Motor neuron (in vitro differentiated cells): ENCODE measurements around the gene TMPRSS9. TPM values are rescaled to one million over a fixed set of nuclear protein-coding genes. Genes with fewer than 3 reads are reported as not detected.

Experiments
- ATAC-seq, 8 experiments: fragments of 200-7000 bp; cut with Tn5 transposase; replicated peaks in 6 of 8; 2 replicates each; pipeline ENCODE4 v1.8.0; 2021; ENCODE audit warnings: mild to moderate bottlenecking in 8 of 8, moderate library complexity in 8 of 8
- H3K27ac ChIP-seq, 2 donors: fragments of 250-450 bp; sonication (Bioruptor Pico); 2 replicates each; pipeline ENCODE4 v1.9.0; 2021; ENCODE audit warnings: antibody characterized with exemption in 2 of 2, mild to moderate bottlenecking in 2 of 2, moderate library complexity in 1 of 2
- H3K4me1 ChIP-seq, 2 donors: fragments of 250-450 bp; sonication (Bioruptor Pico); replicated peaks in 1 of 2; 2 replicates each; pipeline ENCODE4 v1.6.1; 2021; ENCODE audit warnings: antibody characterized with exemption in 2 of 2, mild to moderate bottlenecking in 2 of 2, moderate library complexity in 1 of 2
- H3K4me3 ChIP-seq, 5 donors: fragments of 250-450 bp; sonication (Bioruptor Pico); 2 replicates each; pipeline ENCODE4 v1.9.0; 2021; ENCODE audit warnings: antibody characterized with exemption in 5 of 5, mild to moderate bottlenecking in 5 of 5, moderate library complexity in 4 of 5
- WGBS, 10 experiments: fragments of 450-650 bp; shearing (Covaris generic); methylation state at CpG; one replicate each; pipeline ENCODE4 v1.0.0; 2022; 5-methylcytosine and 5-hydroxymethylcytosine counted together
- in situ Hi-C, 9 experiments: fragments of 400-800 bp; cut with MboI; loops; one replicate each; pipeline ENCODE4 v1.15.0; 2021; ENCODE audit warnings: low sequenced_read_pairs in 9 of 9, low pct_unique_long_range_greater_than_20kb in 2 of 9; ENCODE audit not compliant: unreplicated experiment in 9 of 9
- total RNA-seq, 8 experiments: library from RNA; unstranded; fragments of 300-600 nt; gene quantifications; 2 replicates each; pipeline versions ENCODE4 v1.2.3 to v1.2.4, GENCODE V29; 2022

TMPRSS9 gene
- total RNA-seq, result 1 to 10 TPM in 3 of 8 experiments, under 1 TPM in 4, not detected in 1; 0.33 to 4.1 (median 0.56) TPM

DNA sequence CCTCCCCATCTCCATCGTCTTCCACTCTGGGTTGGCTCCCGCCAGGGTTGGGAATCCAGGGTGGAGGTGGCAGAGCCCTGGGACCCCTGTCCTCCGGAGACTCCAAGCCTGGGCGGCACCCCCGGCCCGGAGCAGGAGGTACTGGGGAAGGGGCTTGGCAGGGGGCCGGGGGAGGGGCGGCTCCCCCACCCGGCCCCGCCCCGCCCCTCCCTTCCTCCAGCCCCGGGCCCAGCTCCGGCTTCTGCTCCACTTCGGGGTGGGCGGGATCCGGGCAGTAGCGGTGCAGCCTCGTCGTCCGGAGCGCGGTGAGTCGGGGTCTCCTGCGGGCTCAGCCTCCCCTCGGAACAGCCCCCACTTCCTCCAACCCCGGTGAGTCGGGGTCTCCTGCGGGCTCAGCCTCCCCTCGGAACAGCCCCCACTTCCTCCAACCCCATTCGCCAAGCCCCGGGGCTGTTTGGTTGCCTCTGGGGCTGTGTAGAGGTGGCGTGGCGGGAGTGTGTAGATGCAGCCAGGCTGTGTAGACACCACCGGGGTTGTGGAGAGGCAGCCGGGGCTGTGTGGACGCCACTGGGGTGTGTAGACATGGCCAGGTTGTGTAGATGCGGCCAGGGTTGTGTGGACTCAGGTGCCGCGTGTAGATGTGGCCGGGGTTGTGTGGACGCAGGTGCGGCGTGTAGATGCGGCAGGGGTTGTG lies at the start of gene TMPRSS9:
Gene TMPRSS9 (plus strand): TSS at position 274 of the 694 bp plus-strand sequence. CDS start 29,521 bp downstream, outside the sequence.
- no peak within 1 kb of the TSS for H3K4me3 ChIP-seq
- peaks cover 4 to 9% of the 10 kb centered on the region in 2 donors for H3K4me1 ChIP-seq
- no peak within 1 kb of the TSS for H3K27ac ChIP-seq
- in situ Hi-C loops, result no loop called here
- peak in 5 of 8 experiments; percentile 28 to 49 (median 42) for ATAC-seq
- 0 to 100% (median 67%) methylated on average over 1 to 10 of the region's 44 CpGs; no CpG with 5 or more reads in 5 of the 10 experiments for WGBS, 10 experiments

GRCh38 chr19:2311093-2311492 lies 49.0 kb upstream of the TMPRSS9 start:
- ATAC-seq, result no peak
- in situ Hi-C loops, result no loop called here
- WGBS, 10 experiments, result 20 to 100% (median 75%) methylated on average over 1 to 2 of the region's 4 CpGs; no CpG with 5 or more reads in 4 of the 10 experiments

GRCh38 chr19:2312820-2313501 lies 47.1 kb upstream of the TMPRSS9 start:
- no peak for ATAC-seq
- in situ Hi-C loops, result no loop called here
- H3K27ac ChIP-seq, result no peak overlapping the region
- WGBS, 10 experiments, result 20 to 100% (median 89%) methylated on average over 1 to 4 of the region's 28 CpGs; no CpG with 5 or more reads in 4 of the 10 experiments
- H3K4me3 ChIP-seq, result no peak overlapping the region
- H3K4me1 ChIP-seq, result peaks cover 5 to 6% of the 10 kb centered on the region in 2 donors

More at GRCh38 chr19:2311093-2311492, 49.0 kb upstream of the TMPRSS9 start:
- no peak overlapping the region for H3K27ac ChIP-seq
- H3K4me1 ChIP-seq, result peaks cover under 1 to 7% of the 10 kb centered on the region in 2 donors
- H3K4me3 ChIP-seq, result no peak overlapping the region

DNA sequence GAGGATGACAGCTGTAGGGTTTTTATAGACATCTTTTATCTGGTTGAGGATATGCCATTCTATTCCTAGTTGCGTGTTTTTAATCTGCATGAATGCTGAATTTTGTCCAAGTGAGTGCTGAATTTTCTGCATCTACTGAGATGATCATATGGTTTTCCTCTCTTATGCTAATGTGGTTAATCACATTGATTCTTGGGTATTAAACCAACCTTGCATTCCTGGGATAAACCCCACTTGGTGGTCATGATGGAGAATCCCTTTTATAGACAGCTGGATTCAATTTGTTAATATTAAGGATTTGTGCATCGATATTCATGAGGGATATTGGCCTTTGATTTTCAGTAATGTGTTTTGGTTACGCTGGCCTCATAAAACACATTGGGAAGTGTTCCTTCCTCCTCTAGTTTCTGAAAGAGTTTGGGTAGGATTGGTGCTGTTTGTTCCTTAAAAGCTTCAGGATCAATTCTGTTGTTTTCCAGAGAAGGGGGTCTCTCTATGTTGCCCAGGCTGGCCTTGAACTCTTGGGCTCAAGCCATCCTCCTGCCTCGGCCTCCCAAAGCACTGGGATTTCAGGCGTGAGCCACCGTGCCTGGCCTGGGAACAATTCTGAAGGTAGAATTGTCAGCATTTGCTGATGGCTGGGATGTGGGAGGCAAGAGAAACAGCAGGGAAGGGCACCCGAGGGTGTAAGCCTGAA lies 44.8 kb upstream of the TMPRSS9 start:
- H3K27ac ChIP-seq, result no peak overlapping the region
- H3K4me1 ChIP-seq, result peaks cover 6% of the 10 kb centered on the region in 2 donors
- 79 to 100% (median 84%) methylated on average over 1 to 6 of the region's 7 CpGs; no CpG with 5 or more reads in 2 of the 10 experiments for WGBS, 10 experiments
- no peak for ATAC-seq
- H3K4me3 ChIP-seq, result no peak overlapping the region
- in situ Hi-C loops, result no loop called here

DNA sequence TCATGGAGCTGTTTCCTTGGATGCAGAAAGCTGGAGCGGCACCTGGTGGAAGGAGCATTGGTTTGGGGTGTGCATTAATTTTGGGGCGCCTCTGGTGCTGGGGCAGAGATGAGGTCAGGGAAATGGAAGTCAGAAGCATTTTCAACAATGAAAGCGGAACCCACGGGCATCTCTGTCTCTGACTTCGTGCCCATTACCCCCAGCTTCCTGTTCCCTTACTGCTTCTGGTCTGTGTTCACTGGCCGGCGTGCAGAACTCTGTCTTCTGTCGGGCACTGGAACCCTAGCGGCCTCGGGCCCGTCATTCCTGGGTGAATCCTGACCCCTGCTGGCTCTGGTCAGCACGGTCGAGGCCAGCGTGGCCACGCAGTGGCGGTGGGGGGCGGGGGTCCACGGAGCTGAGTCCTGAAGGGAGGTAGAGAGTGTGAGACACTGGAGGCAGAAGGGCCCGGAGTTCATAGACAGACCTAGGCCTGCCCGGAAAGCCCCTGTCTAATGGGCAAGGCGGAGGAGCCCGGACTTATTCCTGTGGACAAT lies 44.2 kb upstream of the TMPRSS9 start:
- H3K4me3 ChIP-seq, result no peak overlapping the region
- peak; percentile 33 to 92 (median 72) for ATAC-seq
- in situ Hi-C loops, result no loop called here

DNA sequence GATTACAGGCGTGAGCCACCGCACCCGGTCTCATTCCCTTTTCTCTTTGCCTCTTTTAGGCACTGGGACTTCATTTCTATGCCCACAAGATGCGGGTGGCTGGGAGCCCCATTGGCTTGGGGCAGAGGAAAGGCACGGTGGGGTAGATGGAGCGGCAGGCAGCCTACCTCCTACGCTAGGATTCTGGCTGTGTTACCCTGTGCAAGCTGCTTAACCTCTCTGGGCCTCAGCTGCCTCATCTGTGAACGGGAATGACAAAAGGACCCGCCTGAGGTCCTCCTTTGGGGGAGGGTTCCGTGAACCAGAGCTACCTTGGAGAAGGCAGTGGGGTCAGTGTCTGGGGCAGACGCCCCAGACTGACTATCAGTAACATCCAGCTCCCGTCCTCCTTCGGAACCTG lies 42.8 kb upstream of the TMPRSS9 start:
- in situ Hi-C loops, result no loop called here
- WGBS, 10 experiments, result 78 to 90% (median 80%) methylated on average over 1 to 8 of the region's 13 CpGs; no CpG with 5 or more reads in 5 of the 10 experiments
- H3K4me3 ChIP-seq, result no peak overlapping the region
- ATAC-seq, result no peak
- peaks cover 6% of the 10 kb centered on the region in 2 donors for H3K4me1 ChIP-seq
- no peak overlapping the region for H3K27ac ChIP-seq

More for the DNA sequence above, 44.2 kb upstream of the TMPRSS9 start:
- peaks cover 6% of the 10 kb centered on the region in 2 donors for H3K4me1 ChIP-seq
- 4 to 86% (median 16%) methylated on average over 1 to 9 of the region's 22 CpGs; no CpG with 5 or more reads in 6 of the 10 experiments for WGBS, 10 experiments
- H3K27ac ChIP-seq, result no peak overlapping the region

DNA sequence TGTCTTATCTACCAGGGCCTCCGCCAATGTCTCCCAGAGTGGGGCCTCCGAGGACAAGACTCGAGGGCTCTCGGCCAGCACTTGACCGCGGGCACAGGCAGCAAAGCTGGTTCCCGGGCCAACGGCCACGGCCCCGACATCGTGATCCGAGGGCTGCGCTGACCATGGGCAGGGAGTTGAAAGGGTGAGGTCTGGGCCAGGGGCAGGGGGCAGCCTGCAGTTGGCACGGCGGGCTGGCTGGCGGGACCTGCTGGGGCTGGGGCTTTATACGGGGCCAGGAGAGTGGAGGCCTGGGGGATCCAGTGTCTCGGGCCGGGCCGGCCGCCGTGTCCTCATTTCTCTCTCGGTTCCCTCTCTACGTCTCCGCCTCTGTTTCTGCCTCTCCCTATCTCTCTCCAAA lies 42.3 kb upstream of the TMPRSS9 start:
- 20 to 100% (median 60%) methylated on average over 1 to 3 of the region's 25 CpGs; no CpG with 5 or more reads in 7 of the 10 experiments for WGBS, 10 experiments
- no peak overlapping the region for H3K4me3 ChIP-seq
- no peak for ATAC-seq

GRCh38 chr19:2318923-2319322 lies 41.1 kb upstream of the TMPRSS9 start:
- no peak for ATAC-seq
- H3K4me3 ChIP-seq, result no peak overlapping the region
- in situ Hi-C loops, result no loop called here
- H3K4me1 ChIP-seq, result peaks cover 6% of the 10 kb centered on the region in 2 donors
- no peak overlapping the region for H3K27ac ChIP-seq
- WGBS, 10 experiments, result 57 to 100% (median 90%) methylated on average over 1 to 2 of the region's 6 CpGs; no CpG with 5 or more reads in 5 of the 10 experiments

More for the DNA sequence above, 42.3 kb upstream of the TMPRSS9 start:
- Histone ChIP-seq H3K27ac (peak overlapping the region in 1 of 2 donors; percentile 48), H3K4me1 (peaks cover 6% of the 10 kb centered on the region in 2 donors)
- in situ Hi-C loops, result no loop called here

- no peak for ATAC-seq
- in situ Hi-C loops, result no loop called here
- H3K4me1 ChIP-seq, result peaks cover 6% of the 10 kb centered on the region in 2 donors
- H3K4me3 ChIP-seq, result no peak overlapping the region
- H3K27ac ChIP-seq, result no peak overlapping the region
- WGBS, 10 experiments, result no CpG with 5 or more reads among the region's 20 CpGs
These were observed 40.5 kb upstream of the TMPRSS9 start for GRCh38 chr19:2319551-2319950.

- in situ Hi-C loops, result no loop called here
- peaks cover 6% of the 10 kb centered on the region in 2 donors for H3K4me1 ChIP-seq
- ATAC-seq, result peak in 3 of 8 experiments; percentile 21 to 55 (median 25)
- no peak overlapping the region for H3K27ac ChIP-seq
- H3K4me3 ChIP-seq, result no peak overlapping the region
- WGBS, 10 experiments, result 40 to 90% (median 70%) methylated on average over 1 to 8 of the region's 12 CpGs; no CpG with 5 or more reads in 6 of the 10 experiments
These were observed 40.0 kb upstream of the TMPRSS9 start for GRCh38 chr19:2320049-2320448.

GRCh38 chr19:2320939-2321338 lies 39.1 kb upstream of the TMPRSS9 start:
- in situ Hi-C loops, result no loop called here
- Histone ChIP-seq H3K4me3 (no peak overlapping the region), H3K4me1 (peaks cover 6% of the 10 kb centered on the region in 2 donors), H3K27ac (no peak overlapping the region)
- WGBS, 10 experiments, result 100% methylated on average over 1 of the region's 12 CpGs; no CpG with 5 or more reads in 9 of the 10 experiments
- no peak for ATAC-seq

GRCh38 chr19:2321565-2322283 lies 38.3 kb upstream of the TMPRSS9 start:
- in situ Hi-C loops, result no loop called here
- H3K27ac ChIP-seq, result no peak overlapping the region
- H3K4me1 ChIP-seq, result peaks cover 0 to 6% of the 10 kb centered on the region in 2 donors
- 90 to 100% (median 92%) methylated on average over 1 to 7 of the region's 39 CpGs; no CpG with 5 or more reads in 6 of the 10 experiments for WGBS, 10 experiments
- no peak overlapping the region for H3K4me3 ChIP-seq
- no peak for ATAC-seq
